ENCODE results near the gene RFX8. TPM values are rescaled to one million over a fixed set of nuclear protein-coding genes. Genes with fewer than 3 reads are reported as not detected.

RFX8 gene
- total and polyA plus RNA-seq, 2 of the 13 experiments (the other 11 are each of a cell fraction or from before 2014, with no cell fraction given), result not detected

DNA sequence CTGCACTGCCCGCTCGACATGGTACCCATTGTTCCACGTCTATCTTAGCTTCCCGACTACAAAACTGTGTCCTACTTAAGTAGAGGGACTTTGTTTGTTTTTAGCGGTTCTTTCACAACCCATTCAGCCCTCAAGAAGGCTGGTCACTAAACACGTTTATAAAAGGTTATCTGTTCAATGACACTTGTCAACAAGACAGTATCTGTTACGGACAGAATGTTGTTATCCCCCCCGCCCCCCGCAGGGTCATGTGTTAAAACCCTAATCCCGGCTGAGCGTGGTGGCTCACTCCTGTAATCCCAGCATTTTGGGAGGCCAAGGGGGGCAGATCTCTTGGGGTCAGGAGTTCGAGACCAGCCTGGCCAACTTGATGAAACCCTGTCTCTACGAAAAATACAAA is 47.2 kb downstream of the RFX8 start:
- Histone ChIP-seq H3K79me2 (ENCODE audit: insufficient read depth, low read length) (no peaks in the 10 kb centered on the region), H3K9ac (ENCODE audit: insufficient read depth, low read depth, low read length) (no peak overlapping the region), H4K20me1 (ENCODE audit: insufficient read depth, low read length) (no peaks in the 10 kb centered on the region), H3K27ac (ENCODE audit: extremely low read length, insufficient read depth, low read length) (no peak overlapping the region), H3K4me2 (ENCODE audit: low read depth, low read length) (no peak overlapping the region), H3K27me3 (ENCODE audit: control insufficient read depth in 1 of 2, insufficient read depth in 2 of 2, low read length in 2 of 2) (peaks cover 6 to 54% of the 10 kb centered on the region in 2 experiments), H3K36me3 (replicated peaks in 1 of 2; ENCODE audit: control insufficient read depth in 1 of 2, insufficient read depth in 2 of 2, low read length in 2 of 2) (no peaks in the 10 kb centered on the region), H3K4me1 (ENCODE audit: insufficient read depth, low read length) (0 out of 2 replicates have a peak, but pooled peaks cover 8% of the 10 kb centered on the region), H3K9me3 (ENCODE audit: low read length) (no peaks in the 10 kb centered on the region), H2AFZ (ENCODE audit: low read length) (no peak overlapping the region), H3K4me3 (replicated peaks in 1 of 3; ENCODE audit: insufficient read depth in 1 of 3, low read depth in 2 of 3, low read length in 3 of 3) (no peak overlapping the region)
- FAIRE-seq (no peak), DNase-seq (ENCODE audit: low spot score) (no peak), ATAC-seq (no peak)
- in situ Hi-C loops (cut with HindIII; ENCODE audit: extremely low pct_ligation_motif_present, low pct_unique_long_range_greater_than_20kb) (no loop called here), intact Hi-C loops (cut with micrococcal nuclease; ENCODE audit: unreplicated experiment) (no loop called here)
- ChIA-PET CTCF (ENCODE audit: low intra/inter-chr PET ratio, low total read pairs) (no interaction called here), POLR2A (no interaction called here)
- TF ChIP-seq, protein P1, sequence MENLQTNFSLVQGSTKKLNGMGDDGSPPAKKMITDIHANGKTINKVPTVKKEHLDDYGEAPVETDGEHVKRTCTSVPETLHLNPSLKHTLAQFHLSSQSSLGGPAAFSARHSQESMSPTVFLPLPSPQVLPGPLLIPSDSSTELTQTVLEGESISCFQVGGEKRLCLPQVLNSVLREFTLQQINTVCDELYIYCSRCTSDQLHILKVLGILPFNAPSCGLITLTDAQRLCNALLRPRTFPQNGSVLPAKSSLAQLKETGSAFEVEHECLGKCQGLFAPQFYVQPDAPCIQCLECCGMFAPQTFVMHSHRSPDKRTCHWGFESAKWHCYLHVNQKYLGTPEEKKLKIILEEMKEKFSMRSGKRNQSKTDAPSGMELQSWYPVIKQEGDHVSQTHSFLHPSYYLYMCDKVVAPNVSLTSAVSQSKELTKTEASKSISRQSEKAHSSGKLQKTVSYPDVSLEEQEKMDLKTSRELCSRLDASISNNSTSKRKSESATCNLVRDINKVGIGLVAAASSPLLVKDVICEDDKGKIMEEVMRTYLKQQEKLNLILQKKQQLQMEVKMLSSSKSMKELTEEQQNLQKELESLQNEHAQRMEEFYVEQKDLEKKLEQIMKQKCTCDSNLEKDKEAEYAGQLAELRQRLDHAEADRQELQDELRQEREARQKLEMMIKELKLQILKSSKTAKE (CRISPR knock-in tag; IDR thresholded peaks at IDR 0.05; ENCODE audit: borderline replicate concordance), result no peak
- TF ChIP-seq, protein P2, sequence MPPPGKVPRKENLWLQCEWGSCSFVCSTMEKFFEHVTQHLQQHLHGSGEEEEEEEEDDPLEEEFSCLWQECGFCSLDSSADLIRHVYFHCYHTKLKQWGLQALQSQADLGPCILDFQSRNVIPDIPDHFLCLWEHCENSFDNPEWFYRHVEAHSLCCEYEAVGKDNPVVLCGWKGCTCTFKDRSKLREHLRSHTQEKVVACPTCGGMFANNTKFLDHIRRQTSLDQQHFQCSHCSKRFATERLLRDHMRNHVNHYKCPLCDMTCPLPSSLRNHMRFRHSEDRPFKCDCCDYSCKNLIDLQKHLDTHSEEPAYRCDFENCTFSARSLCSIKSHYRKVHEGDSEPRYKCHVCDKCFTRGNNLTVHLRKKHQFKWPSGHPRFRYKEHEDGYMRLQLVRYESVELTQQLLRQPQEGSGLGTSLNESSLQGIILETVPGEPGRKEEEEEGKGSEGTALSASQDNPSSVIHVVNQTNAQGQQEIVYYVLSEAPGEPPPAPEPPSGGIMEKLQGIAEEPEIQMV (CRISPR knock-in tag; IDR thresholded peaks at IDR 0.05; ENCODE audit: low read depth), result no peak
- TF ChIP-seq, protein P3, sequence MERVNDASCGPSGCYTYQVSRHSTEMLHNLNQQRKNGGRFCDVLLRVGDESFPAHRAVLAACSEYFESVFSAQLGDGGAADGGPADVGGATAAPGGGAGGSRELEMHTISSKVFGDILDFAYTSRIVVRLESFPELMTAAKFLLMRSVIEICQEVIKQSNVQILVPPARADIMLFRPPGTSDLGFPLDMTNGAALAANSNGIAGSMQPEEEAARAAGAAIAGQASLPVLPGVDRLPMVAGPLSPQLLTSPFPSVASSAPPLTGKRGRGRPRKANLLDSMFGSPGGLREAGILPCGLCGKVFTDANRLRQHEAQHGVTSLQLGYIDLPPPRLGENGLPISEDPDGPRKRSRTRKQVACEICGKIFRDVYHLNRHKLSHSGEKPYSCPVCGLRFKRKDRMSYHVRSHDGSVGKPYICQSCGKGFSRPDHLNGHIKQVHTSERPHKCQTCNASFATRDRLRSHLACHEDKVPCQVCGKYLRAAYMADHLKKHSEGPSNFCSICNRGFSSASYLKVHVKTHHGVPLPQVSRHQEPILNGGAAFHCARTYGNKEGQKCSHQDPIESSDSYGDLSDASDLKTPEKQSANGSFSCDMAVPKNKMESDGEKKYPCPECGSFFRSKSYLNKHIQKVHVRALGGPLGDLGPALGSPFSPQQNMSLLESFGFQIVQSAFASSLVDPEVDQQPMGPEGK (CRISPR knock-in tag; IDR thresholded peaks at IDR 0.05), result no peak
- 0 out of 2 replicates have a peak, but pooled peaks have one; percentile 18 for TF ChIP-seq TBX2 (CRISPR knock-in tag; IDR thresholded peaks at IDR 0.05; ENCODE audit: borderline replicate concordance)
- BruUV-seq (replicated peaks), result no TSS peak
- 32% methylated on average over 13 of the region's 13 CpGs for WGBS (ENCODE audit: low lambda C conversion rate)
